Measurements from ENCODE around the gene TXNIP. TPM values are rescaled to one million over a fixed set of nuclear protein-coding genes. Genes with fewer than 3 reads are reported as not detected.
A peak's percentile ranks its signal among the peaks of the same experiment; 100 is the strongest.
"Not testable (repeated sequence)": the region's sequence is repeated elsewhere in the genome, so short reads cannot be mapped to it uniquely, and the experiment has no call there.

The TXNIP gene
- total and polyA plus RNA-seq, 8 donors, result 105 to 491 (median 255) TPM

- no peak for FAIRE-seq
- WGBS, 2 donors, result 57 to 60% methylated on average over 6 of the region's 6 CpGs
Measured at GRCh38 chr1:146035048-146035423, 38.7 kb upstream of the TXNIP start.

GRCh38 chr1:146032631-146033219 lies 36.3 kb upstream of the TXNIP start:
- intact Hi-C loops (cut with DNase I), result no loop called here
- 30 to 34% methylated on average over 6 of the region's 6 CpGs for whole genome bisulfite sequencing, 2 donors
- no peak for DNase-seq
- peak in 2 of 4 donors; percentile 27 to 29 for TF ChIP-seq CTCF (IDR thresholded peaks at IDR 0.05)
- ATAC-seq, result peak in 1 of 4 donors; percentile 9
- Histone ChIP-seq H3K27me3 (no peaks in the 10 kb centered on the region), H3K4me1 (peaks cover 0 to 9% (median 7%) of the 10 kb centered on the region in 3 donors), H3K9me3 (no peaks in the 10 kb centered on the region), H3K27ac (no peak overlapping the region), H3K36me3 (no peaks in the 10 kb centered on the region), H3K4me3 (no peak overlapping the region)
- FAIRE-seq, result no peak

More at GRCh38 chr1:146035048-146035423, 38.7 kb upstream of the TXNIP start:
- Histone ChIP-seq H3K27ac (peak overlapping the region in 1 of 4 donors; percentile 48), H3K27me3 (no peaks in the 10 kb centered on the region), H3K4me3 (peak overlapping the region in 1 of 4 donors; percentile 26), H3K36me3 (no peaks in the 10 kb centered on the region), H3K4me1 (peaks cover 7 to 9% (median 7%) of the 10 kb centered on the region in 3 donors), H3K9me3 (no peaks in the 10 kb centered on the region)
- ATAC-seq, result no peak
- DNase-seq, result no peak
- no peak for TF ChIP-seq CTCF (IDR thresholded peaks at IDR 0.05)
- intact Hi-C loops (cut with DNase I), result no loop called here

GRCh38 chr1:146031476-146031875 lies 35.1 kb upstream of the TXNIP start:
- FAIRE-seq, result no peak
- TF ChIP-seq CTCF (IDR thresholded peaks at IDR 0.05), result no peak
- Histone ChIP-seq H3K4me1 (peaks cover 0 to 7% (median 5%) of the 10 kb centered on the region in 3 donors), H3K9me3 (no peaks in the 10 kb centered on the region), H3K27ac (no peak overlapping the region), H3K27me3 (no peaks in the 10 kb centered on the region), H3K4me3 (no peak overlapping the region), H3K36me3 (no peaks in the 10 kb centered on the region)
- no peak for DNase-seq
- intact Hi-C loops (cut with DNase I), result no loop called here
- no peak for ATAC-seq

- intact Hi-C loops (cut with DNase I), result no loop called here
- H3K4me1 ChIP-seq, result no peaks in the 10 kb centered on the region
- ATAC-seq (peak in 2 of 4 donors; percentile 55 to 66), DNase-seq (no peak), FAIRE-seq (no peak)
- H3K36me3 ChIP-seq, result no peaks in the 10 kb centered on the region
- H3K27me3 ChIP-seq, result no peaks in the 10 kb centered on the region
- no peak overlapping the region for H3K4me3 ChIP-seq
- H3K9me3 ChIP-seq, result no peaks in the 10 kb centered on the region
- no peak for TF ChIP-seq CTCF (IDR thresholded peaks at IDR 0.05)
- no peak overlapping the region for H3K27ac ChIP-seq
Measured at GRCh38 chr1:146029117-146029516, 32.7 kb upstream of the TXNIP start.

GRCh38 chr1:146026650-146027049 lies 30.3 kb upstream of the TXNIP start:
- DNase-seq; H3K27ac ChIP-seq; H3K4me1 ChIP-seq; H3K36me3 ChIP-seq; H3K9me3 ChIP-seq; intact Hi-C loops (cut with DNase I); H3K27me3 ChIP-seq; ATAC-seq; H3K4me3 ChIP-seq; FAIRE-seq: not testable (repeated sequence)
- 73 to 82% methylated on average over 1 of the region's 1 CpG for WGBS, 2 donors

- FAIRE-seq; H3K27me3 ChIP-seq; H3K36me3 ChIP-seq; H3K4me3 ChIP-seq; ATAC-seq; H3K9me3 ChIP-seq; H3K4me1 ChIP-seq; DNase-seq; intact Hi-C loops (cut with DNase I); H3K27ac ChIP-seq: not testable (repeated sequence)
- 73 to 76% methylated on average over 2 of the region's 2 CpGs for WGBS, 2 donors
Measured at GRCh38 chr1:146025787-146026495, 29.6 kb upstream of the TXNIP start.
